ENCODE data around the gene DDX4.
"Not testable (repeated sequence)": the region's sequence is repeated elsewhere in the genome, so short reads cannot be mapped to it uniquely, and the experiment has no call there.

Gene DDX4

GRCh38 chr5:55737793-55738192, at the start of gene DDX4:
Gene DDX4 (plus strand): TSS chr5:55738061. CDS start chr5:55738964, 903 bp downstream.
- no peak for DNase-seq

DNA sequence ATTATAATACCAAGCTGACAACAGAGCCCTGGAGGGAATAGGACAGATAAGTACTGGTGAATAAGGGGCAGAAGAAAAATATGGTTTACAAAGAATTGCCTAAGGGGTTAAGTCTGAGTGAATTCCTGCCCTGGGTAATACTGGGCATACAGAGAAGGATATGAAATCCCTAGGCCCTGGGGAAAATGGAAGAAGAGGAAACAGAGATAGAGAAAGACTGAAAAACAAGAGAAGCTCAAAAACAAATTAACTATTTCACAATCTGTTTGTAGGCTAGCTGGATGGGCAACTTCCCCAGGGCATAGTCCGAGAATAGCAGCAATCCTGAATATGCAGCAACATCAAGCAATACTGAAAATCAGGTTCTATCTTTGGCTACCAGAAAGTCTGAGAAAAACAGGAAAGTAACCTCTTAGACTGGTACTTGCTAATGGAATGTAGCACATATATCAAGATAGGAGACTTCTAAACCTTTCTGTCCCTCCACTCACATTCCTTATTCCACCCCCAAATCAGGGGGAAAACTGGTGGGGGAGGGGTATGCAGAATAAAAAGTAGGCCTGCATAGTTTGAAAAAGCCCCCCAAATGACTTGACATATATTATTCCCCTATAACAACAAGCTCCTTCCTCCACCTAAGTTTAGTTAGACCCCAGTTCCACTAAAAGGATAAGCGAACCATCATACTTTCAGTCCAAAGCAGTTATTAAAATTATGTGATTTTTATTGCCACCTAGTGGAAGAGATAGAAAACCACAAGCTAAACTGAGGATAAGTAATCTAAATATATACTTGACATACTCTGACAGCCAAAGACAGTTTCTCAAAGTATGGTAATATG, 46.4 kb upstream of the DDX4 start:
- DNase-seq, result no peak

GRCh38 chr5:55692106-55692417, 45.8 kb upstream of the DDX4 start:
- DNase-seq, result no peak

DNA sequence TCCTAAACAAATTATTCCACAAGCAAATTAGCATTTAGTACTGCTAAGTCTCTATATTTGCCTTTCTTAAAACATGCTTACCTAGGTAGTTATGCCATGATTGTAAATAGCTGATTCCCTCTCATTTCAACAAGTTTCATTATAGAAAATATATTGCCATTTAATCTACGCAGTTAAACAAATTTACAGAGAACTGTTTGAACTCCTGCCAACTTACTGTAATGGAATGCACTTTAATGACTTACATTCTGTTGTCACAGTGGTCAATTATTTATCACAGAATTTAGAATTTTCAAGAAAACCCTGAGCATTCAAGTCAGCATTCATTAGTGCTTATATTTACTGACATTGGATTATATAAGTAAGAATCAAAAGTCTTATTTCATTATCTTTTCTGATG, 45.4 kb upstream of the DDX4 start:
- no peak for DNase-seq

GRCh38 chr5:55694152-55694830, 43.6 kb upstream of the DDX4 start:
- no peak for DNase-seq

DNA sequence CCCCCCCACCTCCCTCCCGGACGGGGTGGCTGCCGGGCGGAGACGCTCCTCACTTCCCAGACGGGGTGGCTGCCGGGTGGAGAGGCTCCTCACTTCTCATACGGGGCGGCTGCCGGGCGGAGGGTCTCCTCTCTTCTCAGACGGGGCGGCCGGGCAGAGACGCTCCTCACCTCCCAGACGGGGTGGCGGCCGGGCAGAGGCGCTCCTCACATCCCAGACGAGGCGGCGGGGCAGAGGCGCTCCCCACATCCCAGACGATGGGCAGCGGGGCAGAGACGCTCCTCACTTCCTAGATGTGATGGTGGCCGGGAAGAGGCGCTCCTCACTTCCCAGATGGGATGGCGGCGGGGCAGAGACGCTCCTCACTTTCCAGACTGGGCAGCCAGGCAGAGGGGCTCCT, 41.2 kb upstream of the DDX4 start:
- DNase-seq, result not testable (repeated sequence)

DNA sequence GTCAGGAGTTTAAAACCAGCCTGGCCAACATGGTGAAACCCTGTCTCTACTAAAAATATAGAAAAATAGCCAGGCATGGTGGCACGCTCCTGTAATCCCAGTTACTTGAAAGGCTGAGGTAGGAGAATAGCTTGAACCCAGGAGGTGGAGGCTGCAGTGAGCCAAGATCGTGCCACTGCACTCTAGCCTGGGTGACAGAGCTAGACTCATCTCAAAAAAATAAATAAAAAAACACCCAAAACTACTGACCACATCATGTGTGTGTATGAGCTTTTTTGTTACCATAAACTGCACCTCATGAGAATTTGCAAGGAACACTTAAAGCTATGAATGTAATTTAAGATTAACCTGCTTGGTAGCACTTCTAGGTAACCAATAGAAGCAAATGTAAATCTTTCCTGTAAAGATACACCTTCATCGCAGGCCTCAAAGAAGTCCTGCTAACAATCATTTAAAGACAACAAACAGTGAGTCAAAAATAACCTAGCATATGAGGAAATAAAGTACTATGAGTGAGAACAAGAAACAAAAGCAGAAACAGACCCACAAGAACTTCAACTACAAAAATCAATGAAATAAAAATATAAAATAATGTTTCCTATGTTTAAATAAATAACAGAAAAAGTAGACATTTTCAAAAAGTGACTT, 38.7 kb upstream of the DDX4 start:
- no peak for DNase-seq

DNA sequence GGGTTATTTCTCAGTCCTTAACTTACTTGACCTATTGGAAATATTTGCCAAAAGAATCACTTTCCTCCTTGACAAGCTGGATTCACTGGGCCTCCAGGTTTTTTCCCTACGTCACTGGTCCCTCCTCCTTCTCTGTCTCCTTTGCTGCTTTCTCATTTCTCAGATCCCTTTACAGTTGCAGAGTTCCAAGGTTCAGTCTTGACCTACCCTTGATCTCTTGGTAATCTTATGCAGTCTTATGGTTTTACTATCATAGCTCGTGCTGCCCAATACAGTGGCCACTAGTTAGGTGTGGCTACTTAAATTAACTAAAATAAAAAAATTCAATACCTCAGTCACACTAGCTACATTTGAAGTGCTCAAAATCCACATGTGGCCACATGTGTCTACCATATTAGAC, 37.1 kb upstream of the DDX4 start:
- no peak for DNase-seq

- no peak for DNase-seq
Observed at GRCh38 chr5:55701462-55702103, 36.3 kb upstream of the DDX4 start.

DNA sequence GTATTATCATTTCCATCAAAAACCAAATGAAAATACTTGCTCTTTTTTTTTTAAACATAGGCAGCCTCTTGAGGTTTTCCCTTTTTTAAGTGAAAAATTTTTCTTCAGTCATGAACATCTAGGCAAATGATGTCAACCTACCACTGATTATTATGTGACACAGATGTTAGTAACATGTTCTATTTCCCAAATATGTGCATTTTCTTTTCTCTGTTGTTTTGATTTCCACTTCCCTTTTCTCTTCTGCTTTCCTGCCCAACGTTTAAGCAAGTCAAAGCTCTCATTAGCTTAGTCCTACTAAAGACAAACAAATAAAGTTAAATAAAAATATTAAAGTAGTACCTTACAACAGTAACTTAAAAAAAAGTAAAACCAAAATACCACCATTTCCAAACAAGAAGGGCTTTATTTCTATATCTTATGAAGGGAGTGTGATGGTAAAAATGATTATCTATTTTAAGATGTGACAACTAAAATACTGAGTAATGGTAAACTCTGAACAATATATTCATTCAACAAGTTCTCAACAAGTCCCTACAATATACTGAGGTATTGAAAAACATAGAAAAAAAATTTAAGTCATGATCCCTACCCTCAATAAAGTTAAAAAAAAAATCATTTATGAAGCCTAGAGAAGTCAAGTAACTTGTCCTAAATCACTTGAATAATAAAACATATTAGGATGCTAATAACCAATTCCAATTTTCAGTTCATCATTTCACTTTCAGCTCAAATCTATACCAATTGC, 35.1 kb upstream of the DDX4 start:
- no peak for DNase-seq

GRCh38 chr5:55706230-55706629, 31.6 kb upstream of the DDX4 start:
- no peak for DNase-seq

- no peak for DNase-seq
Observed at GRCh38 chr5:55708732-55709131, 29.1 kb upstream of the DDX4 start.

DNA sequence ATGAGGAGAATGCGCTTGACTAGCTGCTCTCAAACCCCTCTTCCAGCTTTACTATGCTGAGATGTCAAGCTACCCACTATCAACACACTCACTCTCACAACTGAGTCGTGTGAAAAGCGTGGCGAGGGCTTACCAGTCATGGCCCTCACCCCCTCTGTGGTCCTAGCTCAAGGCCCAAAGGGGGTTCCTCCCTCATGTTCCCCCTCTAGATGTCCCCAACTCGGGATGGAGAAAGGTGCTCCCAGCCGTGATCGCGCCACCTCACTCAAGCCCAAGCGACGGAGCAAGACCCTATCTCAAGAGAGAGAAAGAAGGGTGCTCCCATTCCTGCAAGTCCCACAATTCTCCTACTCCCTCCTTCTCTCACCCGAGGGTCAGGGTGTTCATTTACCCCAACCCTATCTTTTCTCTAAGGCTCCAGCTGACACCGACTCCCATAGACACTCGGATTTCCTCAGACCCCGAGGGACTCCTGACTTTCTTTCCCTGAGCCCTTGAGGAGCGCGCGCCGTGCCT, 26.3 kb upstream of the DDX4 start:
- DNase-seq, result no peak

DNA sequence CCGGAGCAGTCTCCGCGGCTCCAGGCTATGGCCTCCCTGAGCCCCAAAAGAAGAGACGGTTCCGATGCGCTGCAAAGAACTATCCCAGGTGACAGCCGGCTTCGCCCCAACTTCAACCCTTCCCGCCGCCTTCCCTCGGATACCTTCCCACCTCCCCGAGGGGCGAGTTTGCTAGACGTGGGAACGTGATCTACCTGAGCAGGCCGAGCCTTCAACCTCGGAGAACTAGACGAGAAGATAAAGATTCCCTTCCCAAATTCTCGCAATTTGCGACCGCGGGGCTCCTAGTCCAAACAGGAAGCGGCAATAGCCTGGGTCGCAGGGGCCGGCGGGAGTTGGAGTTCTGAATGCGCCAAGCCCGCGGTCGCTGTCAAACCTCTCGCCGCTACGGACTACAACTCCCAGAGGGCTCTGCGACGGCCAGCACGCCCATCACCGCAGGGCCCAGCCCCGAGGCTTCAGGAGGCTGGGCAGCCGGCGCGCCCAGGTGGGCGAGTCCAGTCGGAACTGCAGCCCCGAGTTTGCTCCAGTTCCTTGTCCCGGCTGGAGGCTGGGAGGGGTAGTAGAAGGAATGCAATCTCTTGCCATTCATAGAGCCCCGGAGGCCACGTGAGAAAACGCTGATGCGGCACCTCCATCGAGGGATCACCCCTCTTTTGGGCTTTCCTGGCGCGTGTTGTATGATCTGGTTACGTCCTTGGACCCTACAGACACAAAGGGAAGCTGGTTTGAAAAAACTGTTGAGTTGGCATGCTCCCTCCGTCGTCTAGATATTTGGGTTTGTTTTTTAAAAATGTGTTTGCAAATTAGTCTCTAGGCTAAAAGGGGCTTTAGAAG, 25.6 kb upstream of the DDX4 start, which contains the start of gene SLC38A9:
TSS of gene SLC38A9 (minus strand) at position 302 of the 837 bp plus-strand sequence. CDS start 14,366 bp downstream, outside the sequence.
- peak; percentile 66 to 87 (median 76) for DNase-seq

- DNase-seq, result no peak
Observed at GRCh38 chr5:55713871-55714270, 24.0 kb upstream of the DDX4 start.

DNA sequence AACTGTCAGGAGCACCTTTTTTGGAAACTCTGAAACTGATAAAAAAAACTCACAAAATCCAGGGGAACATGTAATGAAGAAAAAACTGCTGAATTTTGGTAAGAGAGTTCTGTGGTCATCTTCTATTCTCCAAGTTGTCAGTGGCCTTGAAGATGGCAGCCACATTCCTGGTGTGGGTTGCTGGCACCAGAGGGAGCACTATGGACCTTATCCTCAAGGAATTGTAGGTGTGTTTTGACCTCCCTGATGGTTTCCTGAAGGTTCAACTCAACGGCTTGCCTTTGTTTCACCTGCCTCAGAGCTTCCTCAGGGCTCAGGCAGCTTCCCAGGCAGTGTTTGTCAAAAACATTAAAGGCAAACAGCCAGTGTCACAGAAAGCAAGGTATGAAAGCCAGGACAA, 23.5 kb upstream of the DDX4 start:
- DNase-seq, result no peak

GRCh38 chr5:55714749-55715148, 23.1 kb upstream of the DDX4 start:
- DNase-seq, result no peak

GRCh38 chr5:55715519-55716078, 22.3 kb upstream of the DDX4 start:
- DNase-seq, result no peak

DNA sequence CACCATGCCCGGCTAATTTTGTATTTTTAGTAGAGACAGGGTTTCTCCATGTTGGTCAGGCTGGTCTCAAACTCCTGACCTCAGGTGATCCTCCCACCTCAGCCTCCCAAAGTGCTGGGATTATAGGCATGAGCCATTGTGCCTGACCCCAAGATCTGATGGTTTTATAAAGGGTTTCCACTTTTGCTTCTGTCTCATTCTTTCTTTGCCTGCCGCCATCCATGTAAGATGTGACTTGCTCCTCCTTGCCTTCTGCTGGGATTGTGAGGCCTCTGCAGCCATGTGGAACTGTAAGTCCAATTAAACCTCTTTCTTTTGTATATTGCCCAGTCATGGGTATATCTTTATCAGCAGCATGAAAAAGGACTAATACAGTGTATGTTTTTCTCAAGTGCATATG, 18.8 kb upstream of the DDX4 start:
- not testable (repeated sequence) for DNase-seq

- DNase-seq, result no peak
Observed at GRCh38 chr5:55720188-55720703, 17.6 kb upstream of the DDX4 start.

- no peak for DNase-seq
Observed at GRCh38 chr5:55724281-55724680, 13.6 kb upstream of the DDX4 start.

All from activated naive CD4-positive, alpha-beta T cell (primary cell).